Measurements from ENCODE around the gene TGIF2. TPM values are rescaled to one million over a fixed set of nuclear protein-coding genes. Genes with fewer than 3 reads are reported as not detected.
A peak's percentile ranks its signal among the peaks of the same experiment; 100 is the strongest.

Gene TGIF2
- total and polyA plus RNA-seq, 2 donors (not counting 1 experiment from before 2014, with no cell fraction given) = 24.0 to 45.6 TPM

DNA sequence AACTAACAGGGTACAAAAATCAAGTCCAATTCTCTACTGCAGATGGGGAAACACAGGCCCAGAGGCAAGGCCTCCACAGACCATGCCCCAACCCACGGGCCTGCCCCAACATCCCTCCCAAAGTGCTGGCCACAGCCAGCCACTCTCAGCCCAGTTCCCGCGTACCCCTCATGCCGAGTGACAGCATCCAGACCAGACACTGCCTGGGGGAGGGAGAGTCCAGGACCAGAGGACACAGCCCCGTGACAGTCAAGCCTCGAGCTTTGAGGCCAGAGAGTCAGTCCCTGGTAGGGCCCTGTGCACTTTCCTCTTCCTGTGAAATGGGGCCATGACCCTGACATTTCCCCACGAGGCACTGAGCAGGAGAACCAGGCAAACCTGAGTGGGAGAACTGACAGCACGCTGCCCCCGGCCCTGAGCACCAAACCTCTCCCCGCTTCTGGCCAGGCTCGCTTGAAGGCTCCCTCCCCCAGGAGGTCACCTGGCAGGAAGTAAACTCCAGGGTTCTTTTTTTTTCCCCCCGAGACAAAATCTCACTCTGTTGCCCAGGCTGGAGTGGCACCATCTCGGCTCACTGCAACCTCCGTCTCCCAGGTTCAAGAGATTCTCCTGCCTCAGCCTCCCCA lies 27.2 kb upstream of the TGIF2 start:
- peak; percentile 4 for DNase-seq
- Histone ChIP-seq H4K20me1 (ENCODE audit: control insufficient read depth, insufficient read depth, low read length, poor library complexity, severe bottlenecking) (no peaks in the 10 kb centered on the region), H3K4me3 (ENCODE audit: control extremely low read depth in 1 of 5, extremely low read depth in 1 of 5, insufficient read depth in 1 of 5, low read depth in 2 of 5, low read length in 4 of 5) (no peak overlapping the region), H3K36me3 (replicated peaks in 1 of 2; ENCODE audit: control extremely low read depth in 1 of 2, control insufficient read depth in 1 of 2, extremely low read depth in 1 of 2, insufficient read depth in 2 of 2, low read length in 1 of 2) (no peaks in the 10 kb centered on the region), H3K4me2 (replicated peaks; ENCODE audit: low read depth, low read length, poor library complexity, severe bottlenecking) (no peak overlapping the region), H3K9me3 (ENCODE audit: control extremely low read depth in 1 of 3, control insufficient read depth in 2 of 3, insufficient read depth in 1 of 3, low read length in 2 of 3) (no peaks in the 10 kb centered on the region), H3K4me1 (ENCODE audit: control insufficient read depth in 2 of 2, insufficient read depth in 2 of 2, low read length in 2 of 2) (peaks cover 5 to 8% of the 10 kb centered on the region in 2 donors), H3K9ac (ENCODE audit: low read length) (no peak overlapping the region), H3K27me3 (replicated peaks in 1 of 4; ENCODE audit: control extremely low read depth in 1 of 4, control insufficient read depth in 3 of 4, insufficient read depth in 4 of 4, low read length in 3 of 4) (peaks cover 0 to 3% (median 0%) of the 10 kb centered on the region in 4 experiments), H3K27ac (ENCODE audit: low read length in 2 of 2) (no peak overlapping the region), H2AFZ (ENCODE audit: insufficient read depth, low read depth, low read length, poor library complexity, severe bottlenecking) (no peak overlapping the region), H3K79me2 (ENCODE audit: control insufficient read depth, insufficient read depth, low read length) (peaks cover 3% of the 10 kb centered on the region)
- Mint-ChIP-seq H3K4me3 (no peak overlapping the region), H3K27ac (no peak overlapping the region), H3K9me3 (ENCODE audit: insufficient read depth) (no peaks in the 10 kb centered on the region), H3K4me1 (no peaks in the 10 kb centered on the region), H3K27me3 (no peaks in the 10 kb centered on the region)
- TF ChIP-seq EZH2 (IDR thresholded peaks at IDR 0.05; ENCODE audit: borderline replicate concordance, insufficient read depth, low read depth, low read length, poor library complexity, severe bottlenecking) = no peak
- TF ChIP-seq, protein P1, sequence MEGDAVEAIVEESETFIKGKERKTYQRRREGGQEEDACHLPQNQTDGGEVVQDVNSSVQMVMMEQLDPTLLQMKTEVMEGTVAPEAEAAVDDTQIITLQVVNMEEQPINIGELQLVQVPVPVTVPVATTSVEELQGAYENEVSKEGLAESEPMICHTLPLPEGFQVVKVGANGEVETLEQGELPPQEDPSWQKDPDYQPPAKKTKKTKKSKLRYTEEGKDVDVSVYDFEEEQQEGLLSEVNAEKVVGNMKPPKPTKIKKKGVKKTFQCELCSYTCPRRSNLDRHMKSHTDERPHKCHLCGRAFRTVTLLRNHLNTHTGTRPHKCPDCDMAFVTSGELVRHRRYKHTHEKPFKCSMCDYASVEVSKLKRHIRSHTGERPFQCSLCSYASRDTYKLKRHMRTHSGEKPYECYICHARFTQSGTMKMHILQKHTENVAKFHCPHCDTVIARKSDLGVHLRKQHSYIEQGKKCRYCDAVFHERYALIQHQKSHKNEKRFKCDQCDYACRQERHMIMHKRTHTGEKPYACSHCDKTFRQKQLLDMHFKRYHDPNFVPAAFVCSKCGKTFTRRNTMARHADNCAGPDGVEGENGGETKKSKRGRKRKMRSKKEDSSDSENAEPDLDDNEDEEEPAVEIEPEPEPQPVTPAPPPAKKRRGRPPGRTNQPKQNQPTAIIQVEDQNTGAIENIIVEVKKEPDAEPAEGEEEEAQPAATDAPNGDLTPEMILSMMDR (IDR thresholded peaks at IDR 0.05) = no peak
- no peak for ATAC-seq (ENCODE audit: low read depth)
- intact Hi-C loops (cut with micrococcal nuclease) = no loop called here
- POLR2A ChIA-PET = no interaction called here
- CTCF ChIA-PET = interaction anchor here (1.1 kb wide), 1 partner anchor 59 kb away, joined by 3 read pairs; the partner anchor contains the start of gene RAB5IF
- WGBS (ENCODE audit: insufficient coverage) = 90% methylated on average over 14 of the region's 14 CpGs

DNA sequence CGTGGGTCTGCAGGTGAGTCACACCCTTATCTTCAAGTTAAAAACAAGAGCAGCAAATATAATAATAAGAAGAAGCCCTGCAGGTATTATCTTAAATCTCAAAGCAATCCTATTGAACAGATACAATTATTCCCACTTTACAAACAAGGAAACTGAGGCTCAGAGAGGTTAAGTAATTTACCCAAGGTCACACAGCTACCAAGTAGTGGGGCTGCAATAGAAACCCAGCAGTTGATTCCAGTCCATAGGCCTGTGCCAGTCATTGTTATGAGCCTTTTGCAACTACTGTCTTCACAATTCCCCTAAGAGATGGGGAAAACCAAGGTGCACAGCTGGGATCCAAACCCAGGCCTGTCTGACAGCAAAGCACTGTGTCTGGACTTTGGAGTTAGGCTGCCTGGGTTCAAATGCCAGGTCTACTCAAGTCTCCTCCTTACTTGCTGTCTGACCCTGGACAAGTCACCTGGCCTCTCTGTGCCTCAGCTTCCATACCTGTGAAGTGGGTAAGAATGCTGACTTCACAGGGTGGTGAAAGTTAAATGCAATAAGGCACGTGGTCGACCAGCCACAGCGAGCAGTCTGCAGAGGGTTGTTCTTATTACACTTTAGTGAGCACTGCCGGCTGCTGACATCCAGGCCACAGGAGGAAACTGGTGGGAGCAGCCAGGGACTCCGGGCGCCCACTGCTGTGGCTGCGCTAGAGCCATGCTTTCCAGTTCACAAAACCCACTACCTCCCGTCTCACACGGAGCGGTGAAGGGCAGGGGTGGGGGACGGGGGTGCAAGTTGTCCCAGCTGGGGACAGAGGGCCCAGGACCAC lies 26.0 kb upstream of the TGIF2 start:
- Histone ChIP-seq H3K9ac (ENCODE audit: low read length) (no peak overlapping the region), H3K9me3 (ENCODE audit: control extremely low read depth in 1 of 3, control insufficient read depth in 2 of 3, insufficient read depth in 1 of 3, low read length in 2 of 3) (no peaks in the 10 kb centered on the region), H3K4me1 (ENCODE audit: control insufficient read depth in 2 of 2, insufficient read depth in 2 of 2, low read length in 2 of 2) (no peaks in the 10 kb centered on the region), H3K4me3 (ENCODE audit: control extremely low read depth in 1 of 5, extremely low read depth in 1 of 5, insufficient read depth in 1 of 5, low read depth in 2 of 5, low read length in 4 of 5) (no peak overlapping the region), H3K4me2 (replicated peaks; ENCODE audit: low read depth, low read length, poor library complexity, severe bottlenecking) (no peak overlapping the region), H4K20me1 (ENCODE audit: control insufficient read depth, insufficient read depth, low read length, poor library complexity, severe bottlenecking) (no peaks in the 10 kb centered on the region), H3K36me3 (replicated peaks in 1 of 2; ENCODE audit: control extremely low read depth in 1 of 2, control insufficient read depth in 1 of 2, extremely low read depth in 1 of 2, insufficient read depth in 2 of 2, low read length in 1 of 2) (no peaks in the 10 kb centered on the region), H2AFZ (ENCODE audit: insufficient read depth, low read depth, low read length, poor library complexity, severe bottlenecking) (no peak overlapping the region), H3K27me3 (replicated peaks in 1 of 4; ENCODE audit: control extremely low read depth in 1 of 4, control insufficient read depth in 3 of 4, insufficient read depth in 4 of 4, low read length in 3 of 4) (no peaks in the 10 kb centered on the region), H3K27ac (ENCODE audit: low read length in 2 of 2) (no peak overlapping the region), H3K79me2 (ENCODE audit: control insufficient read depth, insufficient read depth, low read length) (peaks cover 3% of the 10 kb centered on the region)
- H3K4me3 Mint-ChIP-seq = no peak overlapping the region
- ChIA-PET CTCF (interaction anchor here (0.6 to 1.1 kb wide), 3 partner anchors 10 to 58 kb away, joined by 3 to 6 read pairs (median 3); partner anchors contain the start of gene RAB5IF), POLR2A (no interaction called here)
- H3K4me1 Mint-ChIP-seq = no peaks in the 10 kb centered on the region
- ATAC-seq (ENCODE audit: low read depth) (no peak), DNase-seq (peak; percentile 6)
- H3K9me3 Mint-ChIP-seq (ENCODE audit: insufficient read depth) = no peaks in the 10 kb centered on the region
- H3K27me3 Mint-ChIP-seq = no peaks in the 10 kb centered on the region
- TF ChIP-seq, protein P1 (IDR thresholded peaks at IDR 0.05) = no peak
- TF ChIP-seq EZH2 (IDR thresholded peaks at IDR 0.05; ENCODE audit: borderline replicate concordance, insufficient read depth, low read depth, low read length, poor library complexity, severe bottlenecking) = no peak
- intact Hi-C loops (cut with micrococcal nuclease) = no loop called here
- 95% methylated on average over 5 of the region's 12 CpGs for WGBS (ENCODE audit: insufficient coverage)
- no peak overlapping the region for H3K27ac Mint-ChIP-seq

Data from B cell (primary cell).